ENCODE results near the gene RFK. TPM values are rescaled to one million over a fixed set of nuclear protein-coding genes. Genes with fewer than 3 reads are reported as not detected.

Gene RFK
- total and polyA plus RNA-seq, 9 of the 15 experiments (the other 6 are each of a cell fraction or from before 2014, with no cell fraction given), result 3.8 to 51.1 (median 14.8) TPM

- no peak for TF ChIP-seq ATF6 (CRISPR knock-in tag; IDR thresholded peaks at IDR 0.05)
Measured at GRCh38 chr9:76401176-76401575, 7.0 kb upstream of the RFK start (continued).

GRCh38 chr9:76400534-76401096 is 6.4 kb upstream of the RFK start:
- Histone ChIP-seq H3K79me2 (ENCODE audit: control insufficient read depth, insufficient read depth, low read length) (no peaks in the 10 kb centered on the region), H3K4me1 (replicated peaks in 1 of 2; ENCODE audit: control insufficient read depth in 2 of 2, insufficient read depth in 2 of 2, low read length in 2 of 2) (peaks cover 0 to 3% of the 10 kb centered on the region in 2 experiments; a peak in 1 of 5 replicates), H3K27ac (ENCODE audit: extremely low read depth, low read depth, low read length) (no peak overlapping the region), H3K9me3 (replicated peaks; ENCODE audit: control insufficient read depth, insufficient read depth, low read depth, low read length) (no peaks in the 10 kb centered on the region), H3K9me1 (ENCODE audit: control insufficient read depth, insufficient read depth, low read length) (no peaks in the 10 kb centered on the region), H3K27me3 (ENCODE audit: control insufficient read depth in 2 of 2, insufficient read depth in 2 of 2, low read length in 2 of 2) (no peaks in the 10 kb centered on the region), H4K20me1 (replicated peaks; ENCODE audit: control insufficient read depth, insufficient read depth, low read length) (no peaks in the 10 kb centered on the region), H3K4me2 (ENCODE audit: insufficient read depth, low read length) (no peak overlapping the region), H3K4me3 (no peak overlapping the region), H2AFZ (ENCODE audit: low read depth, low read length) (no peak overlapping the region), H3K36me3 (ENCODE audit: control insufficient read depth, insufficient read depth, low read length) (no peaks in the 10 kb centered on the region), H3K9ac (ENCODE audit: insufficient read depth in 1 of 2, low read depth in 2 of 2, low read length in 2 of 2) (no peak overlapping the region)
- intact Hi-C loops (cut with micrococcal nuclease) (loop anchor here (10.0 kb wide), 1 partner anchor 54 kb away; the partner anchor contains the start of gene GCNT1), in situ Hi-C loops (cut with MboI) (no loop called here)
- WGBS (ENCODE audit: insufficient coverage, low coverage, missing lambda C conversion rate), result 0% methylated on average over 1 of the region's 1 CpG
- ATAC-seq (no peak), FAIRE-seq (no peak), DNase-seq (ENCODE audit: extremely low read depth in 1 of 4, low spot score in 3 of 4) (no peak)
- CTCF ChIA-PET (ENCODE audit: low intra/inter-chr PET ratio), result no interaction called here
- no TSS peak for BruUV-seq (replicated peaks)
- POLR2A ChIA-PET, result no interaction called here
- no peak for TF ChIP-seq FOXK1 (CRISPR knock-in tag; IDR thresholded peaks at IDR 0.05; ENCODE audit: borderline replicate concordance)
- no peak for TF ChIP-seq ZNF316 (IDR thresholded peaks at IDR 0.05)
- TF ChIP-seq ZNF24 (IDR thresholded peaks at IDR 0.05), result no peak
- TF ChIP-seq IRF2 (CRISPR knock-in tag; IDR thresholded peaks at IDR 0.05), result no peak
- TF ChIP-seq GABPA (tag; conservative IDR thresholded peaks at IDR 0.05; ENCODE audit: low read depth), result no peak
- TF ChIP-seq HNRNPK (IDR thresholded peaks at IDR 0.05; ENCODE audit: low read depth, low read length, poor library complexity, severe bottlenecking), result no peak
- TF ChIP-seq ESRRB (CRISPR knock-in tag; IDR thresholded peaks at IDR 0.05; ENCODE audit: borderline replicate concordance), result no peak
- no peak for TF ChIP-seq HOXB6 (CRISPR knock-in tag; IDR thresholded peaks at IDR 0.05; ENCODE audit: borderline replicate concordance)
- no peak for TF ChIP-seq IRF9 (tag; IDR thresholded peaks at IDR 0.05)
- no peak for TF ChIP-seq E2F6 (IDR thresholded peaks at IDR 0.05; ENCODE audit: borderline replicate concordance in 1 of 2, extremely low read depth in 1 of 2, insufficient read depth in 1 of 2, insufficient read length in 1 of 2, low read depth in 1 of 2, low read length in 1 of 2, poor library complexity in 1 of 2, severe bottlenecking in 1 of 2)
- no peak for TF ChIP-seq ZBTB43 (CRISPR knock-in tag; IDR thresholded peaks at IDR 0.05)
- TF ChIP-seq IFI16 (CRISPR knock-in tag; IDR thresholded peaks at IDR 0.05), result no peak
- TF ChIP-seq PCBP1 (IDR thresholded peaks at IDR 0.05; ENCODE audit: low read depth, low read length, poor library complexity, severe bottlenecking), result no peak
- TF ChIP-seq PTRF (tag; IDR thresholded peaks at IDR 0.05), result no peak
